Epithelial cell of proximal tubule (primary cell): ENCODE results near the gene NUDT19. TPM values are rescaled to one million over a fixed set of nuclear protein-coding genes. Genes with fewer than 3 reads are reported as not detected.
"Not testable (repeated sequence)": the region's sequence is repeated elsewhere in the genome, so short reads cannot be mapped to it uniquely, and the experiment has no call there.

Experiments
- DNase-seq: peaks from one replicate; pipeline ENCODE4 v3.0.0-alpha.2; 2011; ENCODE audit warnings: low read depth
- H3K4me3 ChIP-seq: 2 replicates; pipeline ENCODE4 v1.5.1; 2011; ENCODE audit warnings: low read depth, mild to moderate bottlenecking, low read length
- total RNA-seq: library from RNA; depleted of rRNA; stranded (reverse); fragments of >200 nt; gene quantifications from 2 replicates; pipeline ENCODE4 v1.2.3, GENCODE V29; 2015
- TF ChIP-seq, protein P1 (sequence below): conservative IDR thresholded peaks from 2 replicates; pipeline ENCODE4 v1.5.1; 2012; ENCODE audit warnings: low read depth, mild to moderate bottlenecking, low read length

The NUDT19 gene
- total RNA-seq, 1 donor from 2014 or later = 7.7 TPM

DNA sequence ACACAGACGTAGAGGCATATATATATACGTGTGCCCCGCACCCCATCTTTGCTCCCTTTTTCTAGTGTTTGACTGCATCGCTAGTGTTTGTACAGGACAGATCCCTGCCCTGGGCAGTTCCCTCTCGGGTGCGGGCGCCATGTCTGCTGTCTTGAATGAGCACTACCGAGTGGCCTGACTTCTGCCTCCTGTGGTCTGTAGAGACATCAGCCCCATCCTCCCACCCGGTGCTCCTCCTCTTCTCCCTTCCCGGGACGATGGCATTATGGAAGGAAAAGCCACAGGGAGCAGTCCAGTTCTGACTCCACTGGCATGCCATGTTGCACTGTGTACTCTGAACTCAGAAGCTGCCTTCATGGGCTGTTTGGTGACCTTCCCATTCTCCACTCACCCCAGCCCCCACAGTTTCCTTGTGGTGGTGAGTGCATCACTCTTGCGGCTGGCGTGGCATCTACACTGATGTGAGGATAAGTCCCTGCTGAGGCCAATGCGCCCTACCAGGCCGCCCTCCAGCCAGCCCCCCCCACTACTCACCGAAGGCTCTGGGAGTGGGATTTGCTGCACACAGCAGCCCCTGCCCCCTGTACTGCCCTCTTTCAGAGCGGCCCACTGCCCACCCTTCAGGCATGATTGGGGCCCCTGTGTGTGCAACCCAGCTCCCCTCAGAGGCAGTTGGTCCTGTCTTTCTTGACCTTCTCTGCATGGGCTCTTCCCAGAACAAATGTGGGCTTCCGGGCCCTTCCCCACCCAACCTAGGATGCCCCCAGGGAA lies 53.1 kb downstream of the NUDT19 start:
- TF ChIP-seq, protein P1, sequence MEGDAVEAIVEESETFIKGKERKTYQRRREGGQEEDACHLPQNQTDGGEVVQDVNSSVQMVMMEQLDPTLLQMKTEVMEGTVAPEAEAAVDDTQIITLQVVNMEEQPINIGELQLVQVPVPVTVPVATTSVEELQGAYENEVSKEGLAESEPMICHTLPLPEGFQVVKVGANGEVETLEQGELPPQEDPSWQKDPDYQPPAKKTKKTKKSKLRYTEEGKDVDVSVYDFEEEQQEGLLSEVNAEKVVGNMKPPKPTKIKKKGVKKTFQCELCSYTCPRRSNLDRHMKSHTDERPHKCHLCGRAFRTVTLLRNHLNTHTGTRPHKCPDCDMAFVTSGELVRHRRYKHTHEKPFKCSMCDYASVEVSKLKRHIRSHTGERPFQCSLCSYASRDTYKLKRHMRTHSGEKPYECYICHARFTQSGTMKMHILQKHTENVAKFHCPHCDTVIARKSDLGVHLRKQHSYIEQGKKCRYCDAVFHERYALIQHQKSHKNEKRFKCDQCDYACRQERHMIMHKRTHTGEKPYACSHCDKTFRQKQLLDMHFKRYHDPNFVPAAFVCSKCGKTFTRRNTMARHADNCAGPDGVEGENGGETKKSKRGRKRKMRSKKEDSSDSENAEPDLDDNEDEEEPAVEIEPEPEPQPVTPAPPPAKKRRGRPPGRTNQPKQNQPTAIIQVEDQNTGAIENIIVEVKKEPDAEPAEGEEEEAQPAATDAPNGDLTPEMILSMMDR = no peak
- H3K4me3 ChIP-seq = no peak overlapping the region
- DNase-seq = no peak

GRCh38 chr19:32745594-32746251 lies 54.1 kb downstream of the NUDT19 start:
- DNase-seq, H3K4me3 ChIP-seq: not testable (repeated sequence)

DNA sequence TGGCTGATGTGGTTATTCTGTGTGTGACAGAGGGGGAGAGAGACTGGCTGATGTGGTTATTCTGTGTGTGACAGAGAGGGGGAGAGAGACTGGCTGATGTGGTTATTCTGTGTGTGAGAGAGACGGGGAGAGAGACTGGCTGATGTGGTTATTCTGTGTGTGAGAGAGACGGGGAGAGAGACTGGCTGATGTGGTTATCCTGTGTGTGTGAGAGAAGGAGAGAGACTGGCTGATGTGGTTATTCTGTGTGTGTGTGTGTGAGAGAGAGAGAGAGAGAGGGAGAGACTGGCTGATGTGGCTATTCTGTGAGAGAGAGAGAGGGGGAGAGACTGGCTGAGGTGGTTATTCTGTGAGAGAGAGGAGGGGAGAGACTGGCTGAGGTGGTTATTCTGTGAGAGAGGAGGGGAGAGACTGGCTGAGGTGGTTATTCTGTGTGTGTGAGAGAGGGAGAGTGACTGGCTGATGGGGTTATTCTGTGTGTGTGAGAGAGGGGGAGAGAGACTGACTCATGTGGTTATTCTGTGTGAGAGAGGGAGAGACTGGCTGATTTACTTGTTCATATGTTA lies 55.1 kb downstream of the NUDT19 start:
- DNase-seq, H3K4me3 ChIP-seq: not testable (repeated sequence)

- H3K4me3 ChIP-seq = no peak overlapping the region
- TF ChIP-seq, protein P1 = peak; percentile 18
- DNase-seq = no peak
These were observed 56.9 kb downstream of the NUDT19 start for GRCh38 chr19:32748497-32748896.

- H3K4me3 ChIP-seq = no peak overlapping the region
- no peak for DNase-seq
- TF ChIP-seq, protein P1 = no peak
These were observed 57.3 kb downstream of the NUDT19 start for GRCh38 chr19:32748948-32749347.

GRCh38 chr19:32749361-32749760 lies 57.7 kb downstream of the NUDT19 start:
- no peak for DNase-seq
- TF ChIP-seq, protein P1 = no peak
- no peak overlapping the region for H3K4me3 ChIP-seq

- no peak overlapping the region for H3K4me3 ChIP-seq
- no peak for DNase-seq
- TF ChIP-seq, protein P1 = no peak
These were observed 58.9 kb downstream of the NUDT19 start for GRCh38 chr19:32750441-32751055.
